HEK293 (cell line): Measurements from ENCODE around the gene PHKG2.
A peak's percentile ranks its signal among the peaks of the same experiment; 100 is the strongest.

Experiments used
- CTCF ChIA-PET: fragments of 350-600 bp; formaldehyde crosslinking; extraction: SDS; loops from one replicate; lab custom pipeline; 2021; ENCODE audit warnings: antibody characterized with exemption; lab: Yijun Ruan, JAX
- POLR2A ChIA-PET: fragments of 300-600 bp; formaldehyde crosslinking; extraction: SDS; loops from one replicate; lab custom pipeline; 2020; ENCODE audit warnings: antibody characterized with exemption, inconsistent platforms; lab: Yijun Ruan, JAX
- H3K27ac ChIP-seq: fragments of 200-500 bp; sonication (Bioruptor generic); 2 replicates; pipeline ENCODE4 v1.5.1; 2014; ENCODE audit warnings: low read depth, low read length, control low read depth, inconsistent platforms; ENCODE audit errors: extremely low read depth
- H3K36me3 ChIP-seq, 2 experiments: fragments of 200-500 bp in 1 of 2; sonication (Bioruptor generic) in 1 of 2; 1 replicate in 1 of 2; 2 replicates in 1 of 2; pipeline ENCODE4 v1.5.1; 2014 to 2017; ENCODE audit warnings: inconsistent platforms in 2 of 2, low read length in 2 of 2; ENCODE audit not compliant: control insufficient read depth in 2 of 2, insufficient read depth in 1 of 2
- H3K4me1 ChIP-seq: fragments of 200-500 bp; sonication (Bioruptor generic); 2 replicates; pipeline ENCODE4 v1.5.1; 2014; ENCODE audit warnings: mild to moderate bottlenecking, low read length, inconsistent platforms; ENCODE audit not compliant: control insufficient read depth, insufficient read depth
- H3K4me3 ChIP-seq: 2 replicates; pipeline ENCODE4 v1.5.1; 2011; ENCODE audit warnings: low read depth, mild to moderate bottlenecking, control low read depth, low read length, moderate library complexity
- H3K9me3 ChIP-seq: fragments of 200-500 bp; sonication (Bioruptor generic); 2 replicates; pipeline ENCODE4 v1.5.1; 2014; ENCODE audit warnings: low read depth, low read length, inconsistent platforms; ENCODE audit not compliant: control insufficient read depth, insufficient read depth
- BCL11A ChIP-seq: fragments of 450-650 bp; formaldehyde crosslinking; IDR thresholded peaks from 2 replicates; pipeline ENCODE4 v1.5.1; 2016; ENCODE audit warnings: low read depth, missing biosample characterization, missing genetic modification characterization
- OSR2 ChIP-seq: fragments of 450-650 bp; formaldehyde crosslinking; IDR thresholded peaks from 2 replicates; pipeline ENCODE4 v1.5.1; 2016; ENCODE audit warnings: missing biosample characterization, missing genetic modification characterization
- PATZ1 ChIP-seq: fragments of 450-650 bp; formaldehyde crosslinking; IDR thresholded peaks from 2 replicates; pipeline ENCODE4 v1.5.1; 2016; ENCODE audit warnings: missing biosample characterization, missing genetic modification characterization
- PRDM1 ChIP-seq: fragments of 450-650 bp; formaldehyde crosslinking; IDR thresholded peaks from 2 replicates; pipeline ENCODE4; 2016; ENCODE audit warnings: missing biosample characterization, missing genetic modification characterization
- ZFP69B ChIP-seq: fragments of 450-650 bp; formaldehyde crosslinking; IDR thresholded peaks from 2 replicates; pipeline ENCODE4 v1.5.1; 2016; ENCODE audit warnings: missing biosample characterization, missing genetic modification characterization
- ZNF214 ChIP-seq: fragments of 450-650 bp; formaldehyde crosslinking; IDR thresholded peaks from 2 replicates; pipeline ENCODE4 v1.5.1; 2017; ENCODE audit warnings: missing biosample characterization, mild to moderate bottlenecking, missing genetic modification characterization, borderline replicate concordance
- ZNF223 ChIP-seq: fragments of 450-650 bp; formaldehyde crosslinking; IDR thresholded peaks from 2 replicates; pipeline ENCODE4 v1.5.1; 2016; ENCODE audit warnings: missing biosample characterization, missing genetic modification characterization
- ZNF26 ChIP-seq: fragments of 450-650 bp; formaldehyde crosslinking; IDR thresholded peaks from 2 replicates; pipeline ENCODE4 v1.5.1; 2016; ENCODE audit warnings: missing biosample characterization, missing genetic modification characterization
- ZNF449 ChIP-seq: fragments of 450-650 bp; formaldehyde crosslinking; IDR thresholded peaks from 2 replicates; pipeline ENCODE4 v1.5.1; 2017; ENCODE audit warnings: missing biosample characterization, mild to moderate bottlenecking, missing genetic modification characterization, moderate library complexity
- ZNF48 ChIP-seq: fragments of 450-650 bp; formaldehyde crosslinking; IDR thresholded peaks from 2 replicates; pipeline ENCODE4 v1.5.1; 2016; ENCODE audit warnings: missing biosample characterization, missing genetic modification characterization
- ZNF548 ChIP-seq: fragments of 450-650 bp; formaldehyde crosslinking; IDR thresholded peaks from 2 replicates; pipeline ENCODE4 v1.5.1; 2016; ENCODE audit warnings: missing biosample characterization, missing genetic modification characterization
- ZNF549 ChIP-seq: fragments of 450-650 bp; IDR thresholded peaks from 2 replicates; pipeline ENCODE4 v1.5.1; 2018; ENCODE audit warnings: missing biosample characterization, missing genetic modification characterization, mild to moderate bottlenecking, inconsistent platforms, moderate library complexity
- ZNF561 ChIP-seq: fragments of 450-650 bp; IDR thresholded peaks from 2 replicates; pipeline ENCODE4 v1.5.1; 2018; ENCODE audit warnings: missing biosample characterization, missing genetic modification characterization, borderline replicate concordance
- ZNF571 ChIP-seq: fragments of 450-650 bp; formaldehyde crosslinking; IDR thresholded peaks from 2 replicates; pipeline ENCODE4 v1.5.0; 2017; ENCODE audit warnings: missing biosample characterization, missing genetic modification characterization
- ZNF621 ChIP-seq: fragments of 450-650 bp; formaldehyde crosslinking; IDR thresholded peaks from 2 replicates; pipeline ENCODE4 v1.5.1; 2017; ENCODE audit warnings: missing biosample characterization, missing genetic modification characterization
- ZNF639 ChIP-seq: fragments of 450-650 bp; formaldehyde crosslinking; IDR thresholded peaks from 2 replicates; pipeline ENCODE4 v1.5.1; 2016; ENCODE audit warnings: missing biosample characterization, missing genetic modification characterization
- ZNF692 ChIP-seq: fragments of 450-650 bp; formaldehyde crosslinking; IDR thresholded peaks from 2 replicates; pipeline ENCODE4 v1.5.1; 2016; ENCODE audit warnings: missing biosample characterization, missing genetic modification characterization
- ZNF704 ChIP-seq: fragments of 450-650 bp; formaldehyde crosslinking; IDR thresholded peaks from 2 replicates; pipeline ENCODE4 v1.5.1; 2016; ENCODE audit warnings: missing biosample characterization, missing genetic modification characterization
- ZNF792 ChIP-seq: fragments of 450-650 bp; formaldehyde crosslinking; IDR thresholded peaks from 2 replicates; pipeline ENCODE4 v1.5.1; 2016; ENCODE audit warnings: missing biosample characterization, missing genetic modification characterization

Gene PHKG2

GRCh38 chr16:30778549-30779244 lies 30.5 kb downstream of the PHKG2 start (continued):
- peak; percentile 35; the same call in 1 of the 2 replicates for TF ChIP-seq ZNF449 (tag by site-specific recombination)
- no peak for TF ChIP-seq ZNF621 (tag by site-specific recombination)
- no peak for TF ChIP-seq ZNF639
- TF ChIP-seq PATZ1 (tag by site-specific recombination) = peak; percentile 35; the same call in 1 of the 2 replicates
- TF ChIP-seq PRDM1 (tag by site-specific recombination) = peak; percentile 82

- ChIA-PET CTCF (no interaction called here), POLR2A (interaction anchor here (1.3 to 1.8 kb wide), 4 partner anchors 11 to 19 kb away, joined by 3 to 8 read pairs (median 4); no protein-coding TSS in a partner anchor)
- no peak overlapping the region for H3K27ac ChIP-seq
- peaks cover 0 to 61% of the 10 kb centered on the region in 2 experiments; a peak in 1 of 3 replicates for H3K36me3 ChIP-seq
- H3K4me3 ChIP-seq = no peak overlapping the region
- TF ChIP-seq ZNF223 (tag by site-specific recombination) (no peak), ZNF26 (tag by site-specific recombination) (no peak), ZNF549 (tag by site-specific recombination) (no peak), ZNF571 (no peak), BCL11A (tag by site-specific recombination) (no peak), ZNF692 (peak; percentile 76), ZNF548 (tag by site-specific recombination) (no peak), ZNF214 (tag by site-specific recombination) (no peak), ZFP69B (peak; percentile 33; the same call in 1 of the 2 replicates), OSR2 (tag by site-specific recombination) (no peak), ZNF704 (no peak), ZNF792 (tag by site-specific recombination) (no peak), ZNF48 (tag by site-specific recombination) (no peak), ZNF561 (tag by site-specific recombination) (no peak)
- H3K9me3 ChIP-seq = no peaks in the 10 kb centered on the region
- H3K4me1 ChIP-seq = no peaks in the 10 kb centered on the region; the same call in 1 of the 2 replicates
These were observed 31.4 kb downstream of the PHKG2 start for GRCh38 chr16:30779596-30779995.
